GM12878 (cell line): ENCODE measurements around the gene SSH2.

ENCODE experiments used
- EED ChIP-seq: sonication (generic); IDR thresholded peaks from 2 replicates; pipeline ENCODE4 v1.6.1; 2016; ENCODE audit warnings: antibody characterized with exemption, low read depth
- EZH2 ChIP-seq: IDR thresholded peaks from 2 replicates; pipeline ENCODE4 v1.6.1; 2012; ENCODE audit warnings: low read depth, mild to moderate bottlenecking, control low read depth, inconsistent platforms, low read length, borderline replicate concordance; ENCODE audit not compliant: control insufficient read depth

DNA sequence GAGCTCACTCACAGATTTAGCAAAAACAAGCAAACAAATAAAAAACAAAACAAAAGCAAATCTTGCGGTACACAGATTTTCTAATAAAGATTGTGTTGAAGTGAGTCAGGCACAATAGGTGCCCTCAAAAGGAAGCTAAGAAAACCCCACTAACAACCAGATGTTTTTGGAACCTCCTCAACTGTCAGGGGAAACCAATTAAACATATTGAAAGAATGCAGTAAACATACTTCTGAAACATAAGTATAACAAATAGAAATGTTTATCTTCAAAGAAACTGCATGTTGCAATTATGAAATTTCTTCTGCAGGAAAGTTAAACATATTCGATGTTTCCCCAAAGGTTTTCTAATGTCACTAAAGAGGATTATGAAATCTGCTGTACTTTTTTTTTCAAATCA, 196.9 kb downstream of the SSH2 start:
- TF ChIP-seq EZH2 (no peak), EED (no peak)
